Forelimb muscle (tissue), 1 donor: ENCODE data around the gene PSAPL1. TPM values are rescaled to one million over a fixed set of nuclear protein-coding genes. Genes with fewer than 3 reads are reported as not detected.

Experiments used
- DNase-seq: peaks from one replicate; pipeline ENCODE4 v3.0.0-alpha.2; 2013; ENCODE audit warnings: low read depth
- polyA plus RNA-seq: library from polyadenylated mRNA; unstranded; fragments of 120-200 nt; gene quantifications from one replicate; pipeline ENCODE4 v1.2.1, GENCODE V29; 2013; ENCODE audit not compliant: insufficient read length

The PSAPL1 gene
- polyA plus RNA-seq, 1 donor: not detected

DNA sequence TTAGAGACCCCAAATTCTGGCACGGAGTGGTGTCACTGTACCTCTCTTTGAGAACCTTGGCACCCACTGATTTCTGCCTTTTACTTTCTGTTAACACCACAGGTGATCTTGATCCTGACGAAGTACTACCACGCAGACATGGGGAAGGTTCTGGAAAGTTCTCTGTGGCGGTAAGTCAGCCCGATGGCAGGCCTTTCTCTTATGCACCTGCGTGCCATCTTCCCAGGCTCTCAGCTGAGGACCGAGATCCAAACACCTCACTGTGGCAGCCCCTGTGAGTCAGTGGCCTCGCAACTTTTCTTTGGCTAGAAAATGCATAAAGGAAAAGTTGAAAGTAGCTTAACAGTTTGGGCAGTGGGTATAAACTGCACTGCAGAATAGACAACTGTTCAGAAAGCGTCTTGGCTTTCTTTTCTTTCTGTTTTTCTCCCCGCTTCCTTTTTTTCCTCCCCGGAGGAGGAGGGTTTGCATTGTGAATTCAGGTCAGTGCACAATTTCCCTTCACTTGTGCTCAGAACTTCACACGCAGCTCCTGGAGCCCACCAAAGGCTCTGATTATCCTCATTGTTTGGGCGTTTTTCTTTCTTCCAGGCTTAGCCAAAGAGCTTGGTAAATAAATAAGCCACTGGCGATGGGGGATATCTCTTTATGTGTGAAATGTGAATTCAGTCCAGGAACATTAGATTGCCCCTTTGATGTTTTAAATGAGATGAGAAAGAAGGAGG is 38.4 kb downstream of the PSAPL1 start:
- no peak for DNase-seq

DNA sequence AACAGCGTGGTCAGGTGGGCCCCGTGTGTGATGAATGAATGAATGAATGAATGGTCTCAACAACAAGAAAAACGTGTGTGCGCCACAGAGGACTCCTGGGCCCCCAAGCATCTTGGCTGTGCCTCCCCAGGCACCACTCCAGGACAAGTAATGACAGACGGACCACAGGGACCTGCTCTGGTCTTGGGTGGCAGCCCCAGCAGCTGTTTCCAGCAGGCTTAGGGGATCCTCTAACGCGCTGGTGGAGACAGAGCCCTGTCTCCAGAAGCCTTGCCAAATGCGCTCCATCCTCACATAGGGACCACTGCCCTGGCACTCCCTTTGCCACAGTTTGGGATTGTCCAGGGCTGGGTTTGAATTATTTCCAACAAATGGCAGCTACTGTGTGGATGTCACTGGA is 39.1 kb downstream of the PSAPL1 start:
- DNase-seq: no peak

DNA sequence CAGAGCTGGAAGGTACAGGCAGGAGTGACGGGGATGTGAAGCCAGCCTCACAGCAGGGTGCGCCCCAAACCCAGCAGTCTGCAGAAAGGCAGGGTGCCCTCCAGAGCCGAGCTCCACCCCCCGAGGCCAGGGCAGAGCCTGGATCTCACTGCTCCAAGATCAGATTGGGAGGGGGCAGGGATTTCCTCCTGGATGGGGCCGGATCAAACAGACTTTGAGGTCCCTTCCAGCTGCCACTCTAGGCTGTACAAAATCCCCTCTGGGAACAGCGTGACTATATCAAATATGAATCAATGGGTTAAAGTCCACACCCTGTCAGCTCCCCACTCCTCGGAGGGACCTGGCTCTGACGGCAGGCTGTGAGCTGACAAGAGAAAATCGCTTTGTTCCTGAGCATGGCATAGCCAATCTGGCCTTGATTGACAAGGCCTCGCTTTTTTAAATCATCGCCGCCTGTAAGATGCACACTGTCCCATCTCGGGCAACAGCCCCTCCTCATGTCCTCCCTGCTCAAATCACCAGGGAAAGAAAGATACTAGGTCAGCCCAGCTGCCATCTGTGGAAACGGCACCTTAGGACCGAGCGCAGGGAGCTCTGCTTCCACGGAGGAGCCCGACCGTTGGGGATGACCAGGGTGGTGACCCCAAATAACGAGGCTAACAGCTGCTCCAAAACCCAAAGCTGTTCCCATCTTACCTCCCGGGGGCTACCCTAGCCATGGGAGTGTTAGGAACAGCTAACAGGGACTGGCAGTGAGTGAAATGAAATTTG is 39.9 kb downstream of the PSAPL1 start:
- no peak for DNase-seq

DNA sequence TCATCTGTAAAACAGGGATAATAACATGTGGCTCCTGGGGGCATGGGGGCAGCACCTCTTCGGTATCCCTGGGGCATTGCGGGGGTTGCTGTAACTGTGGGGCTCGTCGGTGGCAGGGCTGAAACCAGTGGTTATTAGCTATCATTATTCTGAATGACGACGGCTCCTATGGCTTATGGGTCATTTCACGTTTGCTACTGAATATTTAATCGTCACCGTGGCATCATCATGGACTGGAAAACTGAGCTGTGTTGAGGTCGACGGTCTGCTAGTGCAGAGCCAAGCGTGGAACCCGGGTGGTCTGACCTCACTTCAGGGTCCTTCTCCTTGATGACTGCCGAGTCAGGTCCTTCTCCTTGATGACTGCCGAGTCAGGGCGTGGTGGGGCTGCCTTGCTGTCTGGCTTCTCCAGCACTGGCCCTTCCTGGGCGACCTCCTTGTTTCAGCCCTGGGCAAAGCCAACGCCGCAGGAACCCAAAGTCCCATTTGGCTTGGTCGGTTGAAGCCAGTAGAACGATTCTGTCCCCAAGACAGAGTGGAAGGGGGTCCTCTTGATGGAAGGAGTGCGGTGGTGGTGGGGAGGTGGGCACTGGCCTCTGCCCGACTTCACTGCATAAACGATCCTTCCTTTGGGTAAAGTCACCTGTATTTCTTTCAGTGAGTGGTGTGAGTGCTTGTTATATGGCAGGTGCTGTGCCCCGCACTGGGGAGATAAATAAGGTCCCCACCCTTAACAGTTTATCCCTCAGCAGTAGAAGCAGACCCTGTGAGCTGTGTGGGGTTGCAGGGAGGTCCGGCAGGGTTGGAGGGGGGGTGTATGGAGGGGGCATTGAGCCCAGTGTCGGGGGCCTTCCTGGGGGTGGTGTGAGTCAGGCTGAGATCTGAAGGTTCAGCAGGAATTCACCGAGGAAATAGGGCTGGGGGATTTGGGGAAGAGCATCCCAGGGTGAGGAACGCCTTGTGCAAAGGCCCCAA is 40.8 kb downstream of the PSAPL1 start:
- DNase-seq: no peak

DNA sequence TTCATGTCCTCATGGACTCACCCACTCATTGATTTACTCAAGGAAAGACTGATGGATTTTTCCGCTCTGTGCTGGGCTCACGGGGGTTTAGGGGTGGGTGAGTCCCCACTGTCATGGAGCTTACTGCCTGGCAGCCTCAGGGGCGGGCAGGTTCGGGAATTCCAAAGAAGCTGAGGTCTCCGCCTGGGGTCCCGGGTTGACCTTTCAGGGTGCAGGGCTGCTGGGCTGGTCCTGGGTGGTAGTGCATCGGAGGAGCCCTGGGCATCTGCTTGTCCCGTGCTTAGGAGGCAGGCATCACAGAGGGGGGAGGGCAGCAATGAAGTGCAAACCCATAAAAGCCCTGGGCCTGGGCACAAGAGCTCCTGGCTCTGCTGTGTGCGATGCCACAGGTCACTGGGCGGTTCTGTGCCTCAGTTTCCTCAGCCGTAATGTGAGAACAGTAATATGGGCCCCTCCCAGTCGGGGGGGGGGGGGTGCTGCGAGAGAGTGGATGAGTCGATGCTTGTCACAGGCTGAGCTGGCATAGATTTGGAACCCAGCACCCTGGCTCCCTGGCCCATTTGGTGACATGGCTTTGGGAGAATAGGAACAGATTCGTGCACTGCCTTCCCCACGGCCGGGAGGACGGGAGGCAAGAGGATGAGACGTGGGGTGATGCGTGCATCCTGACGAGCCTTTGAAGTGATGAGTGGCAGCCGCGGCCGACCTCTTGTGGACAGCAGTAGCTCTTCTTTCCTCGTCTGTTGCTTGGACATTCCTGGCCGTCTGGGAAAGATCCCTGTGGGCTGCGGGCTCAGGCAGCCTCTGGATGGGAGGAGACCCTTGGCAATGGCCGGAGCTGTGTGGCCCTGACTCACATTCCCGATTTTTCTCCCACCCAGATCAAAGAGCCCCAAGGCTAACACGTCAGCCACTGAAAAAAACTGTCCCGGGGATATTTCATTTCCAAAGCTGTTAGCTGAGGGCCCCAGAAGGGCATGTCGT is 42.0 kb downstream of the PSAPL1 start:
- no peak for DNase-seq

DNA sequence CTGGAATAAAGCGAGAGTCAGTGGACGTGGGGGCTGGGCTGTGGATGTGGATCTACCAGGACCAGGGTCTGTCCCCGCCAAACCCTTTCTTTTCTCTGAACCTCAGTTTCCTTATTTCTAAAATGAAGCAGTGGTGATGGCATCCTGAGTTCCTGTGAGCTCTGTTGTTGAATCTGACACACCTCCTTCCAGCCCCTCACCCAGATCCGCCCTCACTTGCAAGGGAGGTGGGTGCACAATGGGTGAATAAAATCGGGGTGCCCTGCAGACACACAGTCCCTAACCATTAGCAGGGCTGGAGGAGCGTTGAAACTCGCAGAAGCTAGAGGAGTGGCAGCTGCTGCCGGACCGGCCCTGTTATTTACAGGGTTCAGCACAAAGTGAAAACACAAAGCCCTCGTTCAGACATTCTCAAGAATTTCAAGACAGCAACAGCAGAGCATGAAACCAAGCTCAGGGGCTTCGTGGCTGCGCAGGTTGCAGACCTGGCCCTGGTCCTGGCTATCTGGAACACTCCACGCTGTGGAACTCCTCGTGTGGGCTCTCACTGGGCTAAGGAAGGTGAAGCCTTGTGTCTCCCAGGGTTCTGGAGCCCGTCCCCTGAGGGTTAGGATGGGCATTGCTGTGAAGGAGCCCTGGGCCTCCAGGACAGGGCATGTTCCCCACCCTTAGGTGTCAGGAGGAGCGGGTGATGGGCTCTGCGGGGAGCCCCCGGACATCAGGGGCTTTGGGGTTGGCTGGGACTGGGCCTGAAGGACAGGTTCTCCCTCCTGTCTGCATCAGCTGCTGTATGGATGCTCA is 42.9 kb downstream of the PSAPL1 start:
- no peak for DNase-seq

DNA sequence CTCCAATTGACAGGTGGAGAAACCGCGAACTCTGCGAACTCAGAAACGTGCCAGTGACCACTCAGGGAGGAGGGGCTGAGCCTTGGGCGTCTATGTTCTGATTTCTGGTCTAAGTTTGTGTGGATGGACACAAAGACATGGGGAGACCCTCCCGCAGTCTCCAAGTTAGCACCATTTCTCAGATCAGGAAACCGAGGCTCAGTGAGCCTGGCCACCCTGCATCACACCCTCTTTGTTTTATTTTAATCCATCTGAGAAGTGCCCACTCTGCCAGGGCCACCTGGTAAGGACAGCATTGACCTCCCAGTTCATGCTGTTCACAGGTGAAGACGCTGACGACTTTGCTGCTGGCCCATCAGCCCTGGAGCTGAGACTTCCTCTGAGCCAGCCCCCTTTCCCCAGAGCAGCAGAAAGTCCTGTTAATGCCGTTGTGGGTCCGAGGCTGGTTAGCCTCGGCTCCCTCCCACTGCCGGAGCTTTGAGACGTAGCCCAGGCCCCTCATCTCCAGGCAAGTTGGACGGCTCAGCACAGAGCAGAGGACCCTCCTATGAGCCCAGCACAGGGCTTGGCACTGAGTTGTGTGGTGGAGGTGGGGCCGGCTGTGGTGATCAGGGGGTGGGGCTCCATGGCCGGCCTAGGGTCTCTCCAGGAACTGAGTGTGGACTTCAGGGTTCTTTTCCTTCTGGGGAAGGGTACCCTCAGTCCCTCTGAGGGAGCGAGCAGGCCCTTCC is 43.7 kb downstream of the PSAPL1 start:
- no peak for DNase-seq

DNA sequence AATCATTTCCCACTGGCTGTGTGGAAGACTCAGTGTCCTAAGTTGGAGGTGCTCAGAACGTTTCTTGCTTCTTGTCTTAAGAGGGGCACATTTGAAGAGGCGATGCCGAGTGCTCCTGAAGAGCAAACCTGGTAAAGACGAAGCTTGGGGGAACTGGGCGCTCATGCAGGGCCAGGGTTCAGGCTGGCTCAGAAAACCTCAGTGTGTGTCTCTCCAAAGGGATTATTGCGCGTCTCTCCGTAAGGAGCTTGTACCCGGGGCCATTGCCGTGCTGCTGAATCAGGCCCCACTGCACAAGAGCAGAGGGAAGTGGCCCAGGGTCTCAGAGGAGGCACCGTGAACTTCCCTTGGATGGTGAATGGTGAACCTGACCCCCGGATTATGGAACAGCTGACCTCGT is 44.4 kb downstream of the PSAPL1 start:
- DNase-seq: no peak

DNA sequence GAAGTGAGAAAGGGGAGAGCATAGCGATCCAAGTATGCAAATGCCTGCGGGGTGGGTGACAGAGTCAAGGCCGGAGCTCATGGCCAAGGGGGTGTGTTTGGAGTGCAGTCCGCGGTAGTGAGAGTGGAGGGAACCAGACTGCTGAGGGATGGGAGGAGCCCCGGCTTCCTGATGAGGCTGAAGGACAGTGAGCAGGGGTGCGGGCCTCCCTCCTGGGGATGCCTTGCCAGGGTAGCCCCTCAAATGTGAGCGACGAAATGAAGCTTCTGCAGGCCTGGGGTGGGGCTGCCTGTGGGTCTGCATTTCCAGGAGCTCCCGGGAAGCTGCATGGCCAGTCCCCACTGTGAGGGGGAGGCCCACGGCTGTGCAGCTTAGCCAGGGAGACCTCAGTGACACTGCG is 45.0 kb downstream of the PSAPL1 start:
- DNase-seq: no peak

DNA sequence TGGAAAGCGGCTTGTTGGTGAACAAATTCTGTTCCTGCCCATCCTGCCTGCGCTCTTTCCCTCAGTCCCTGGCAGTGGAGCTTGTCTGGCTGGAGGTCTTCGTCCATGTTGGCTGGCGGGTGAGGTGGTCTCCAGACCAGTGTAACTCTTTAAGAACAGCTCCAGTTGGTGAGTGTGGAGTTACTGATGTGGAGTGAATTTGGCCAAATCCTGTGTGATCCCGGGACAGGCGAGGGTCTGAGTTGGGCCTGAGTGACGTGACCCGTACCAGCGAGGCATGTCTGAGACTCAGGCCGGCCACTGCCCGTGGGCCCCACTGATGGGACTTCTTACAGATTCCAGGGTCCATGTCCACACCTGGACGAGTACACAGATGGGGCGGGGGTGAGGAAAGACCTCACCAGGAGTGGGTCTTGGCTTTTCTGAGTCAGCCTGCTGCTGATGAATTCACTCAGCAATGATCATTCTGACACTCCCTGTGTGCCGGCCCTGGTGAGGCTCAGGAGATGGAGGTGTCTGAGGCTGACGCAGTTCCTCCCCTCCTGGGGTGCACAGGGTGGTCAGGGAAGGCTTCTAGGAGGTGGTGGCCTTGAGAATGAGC is 45.5 kb downstream of the PSAPL1 start:
- no peak for DNase-seq

DNA sequence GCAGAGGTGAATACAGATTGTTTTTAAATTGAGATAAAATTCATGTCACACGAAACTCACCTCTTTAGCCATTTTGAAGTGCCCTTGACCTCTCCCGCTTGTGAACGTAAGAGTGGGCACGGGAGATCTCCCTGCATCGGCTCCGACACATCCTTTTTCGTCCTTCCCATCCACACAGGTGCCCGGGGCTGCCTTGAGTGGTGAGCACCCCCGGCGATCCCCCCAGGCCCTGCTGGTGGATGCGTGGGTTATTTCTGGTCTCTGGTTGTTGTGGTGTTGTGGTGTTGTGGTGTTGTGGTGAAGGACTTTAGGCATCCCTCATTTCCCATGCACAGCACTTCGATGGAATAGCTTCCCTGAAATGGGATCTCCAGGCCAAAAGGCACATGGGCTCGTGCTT is 46.1 kb downstream of the PSAPL1 start:
- no peak for DNase-seq

DNA sequence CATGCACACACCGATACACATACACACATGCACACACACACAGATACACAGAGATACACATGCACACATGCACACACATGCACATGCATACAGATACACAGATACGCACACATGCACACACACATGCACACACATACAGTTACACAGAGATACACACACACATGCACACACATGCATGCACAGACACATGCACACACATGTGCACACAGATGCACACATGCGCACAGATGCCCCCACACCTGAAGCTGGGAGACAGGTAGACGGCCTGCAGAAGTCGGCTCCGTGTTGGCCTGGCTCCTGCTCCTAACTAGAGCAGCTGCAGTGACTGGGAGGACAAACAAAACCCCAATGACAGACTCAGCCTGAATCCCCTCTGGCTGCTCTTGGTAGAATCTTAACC is 46.8 kb downstream of the PSAPL1 start:
- DNase-seq: no peak

DNA sequence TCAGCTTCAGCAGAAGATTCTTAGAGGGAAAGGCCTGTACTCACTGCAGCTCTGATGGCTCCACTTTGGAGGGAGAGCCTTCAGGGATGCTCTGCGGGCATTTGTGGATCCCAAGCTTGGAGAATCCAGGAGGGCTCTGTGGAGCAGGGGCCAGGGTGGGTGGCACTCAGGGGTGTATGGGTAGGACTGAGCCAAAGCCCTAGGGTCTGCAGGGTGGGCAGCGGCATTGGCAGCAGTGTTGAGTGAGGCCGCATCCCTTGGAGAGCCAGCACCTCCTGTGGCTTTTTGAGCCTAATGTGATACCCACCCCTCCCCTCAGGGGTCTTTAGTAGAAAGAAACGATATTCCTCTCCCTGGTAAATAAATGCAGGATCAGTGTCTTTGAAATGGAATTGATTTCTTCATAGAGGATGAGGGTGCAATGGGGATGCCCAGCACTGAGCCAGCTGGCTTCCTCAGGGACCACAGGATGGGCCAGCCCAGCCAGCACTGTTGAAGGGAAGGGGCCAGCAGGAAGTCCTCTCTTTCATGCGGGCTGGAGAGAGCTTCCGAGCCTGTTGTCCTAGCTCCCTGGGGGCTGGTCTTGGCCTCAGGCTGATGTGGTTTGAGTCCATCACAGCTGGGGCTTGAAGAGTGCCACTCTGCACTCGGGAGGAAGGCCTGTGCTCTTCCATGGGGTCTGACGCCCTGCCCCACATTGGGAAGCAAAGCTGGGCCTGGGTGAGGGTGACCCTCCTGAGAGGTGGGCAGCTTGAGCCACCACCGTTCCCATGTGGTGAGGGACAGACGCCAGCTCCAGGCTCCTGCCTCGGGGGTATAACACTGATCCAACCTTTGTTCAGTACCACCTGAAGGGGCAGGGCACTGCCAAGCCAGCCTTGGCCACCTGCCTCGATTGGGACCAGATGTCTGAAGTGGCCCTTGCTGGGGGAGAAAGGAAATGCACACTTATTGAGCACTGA is 49.5 kb downstream of the PSAPL1 start:
- DNase-seq: no peak

DNA sequence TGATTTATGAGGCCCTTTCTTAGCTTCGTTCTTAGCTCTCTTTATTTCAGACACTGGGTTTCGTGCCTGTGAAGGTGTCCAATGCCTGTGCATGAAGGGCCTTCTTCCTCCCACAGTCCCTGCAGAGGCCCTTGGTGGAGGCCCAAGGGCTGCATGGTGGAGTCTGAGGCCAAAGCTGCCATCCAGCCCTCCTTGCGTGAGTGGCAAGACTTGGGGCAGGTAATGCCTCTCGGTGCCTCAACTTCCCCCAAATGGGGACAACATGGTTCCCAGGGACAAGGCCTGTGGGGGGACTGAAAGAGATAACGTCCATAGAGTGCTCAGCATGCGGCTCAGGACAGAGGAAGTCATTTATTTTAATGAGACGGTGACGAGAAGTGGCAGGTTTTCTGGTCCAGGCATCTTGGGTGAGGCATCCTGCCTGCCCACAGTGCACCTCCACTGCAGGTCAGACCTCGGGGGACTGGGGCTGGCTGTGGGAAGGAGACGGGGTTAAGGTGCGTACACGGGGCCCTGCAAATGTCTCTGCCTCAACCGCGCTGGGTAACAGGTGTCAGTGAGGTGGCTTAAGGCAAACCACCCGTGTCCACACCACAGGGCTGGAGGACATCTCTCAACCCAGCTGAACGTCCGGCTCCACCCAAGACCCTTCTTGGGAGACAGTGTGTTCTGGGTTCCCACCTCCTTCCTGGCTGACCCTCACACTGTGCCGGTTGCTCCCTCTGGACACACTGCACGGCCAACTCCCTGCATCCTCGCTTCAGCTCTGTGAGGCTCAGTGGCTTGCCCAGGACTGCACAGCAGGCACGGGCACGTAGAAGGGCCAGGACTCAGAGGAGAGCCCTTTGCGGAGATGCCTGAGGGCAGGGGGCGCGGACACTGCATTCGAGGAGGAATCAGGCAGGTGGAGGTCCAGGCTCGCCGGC is 50.5 kb downstream of the PSAPL1 start:
- DNase-seq: no peak

DNA sequence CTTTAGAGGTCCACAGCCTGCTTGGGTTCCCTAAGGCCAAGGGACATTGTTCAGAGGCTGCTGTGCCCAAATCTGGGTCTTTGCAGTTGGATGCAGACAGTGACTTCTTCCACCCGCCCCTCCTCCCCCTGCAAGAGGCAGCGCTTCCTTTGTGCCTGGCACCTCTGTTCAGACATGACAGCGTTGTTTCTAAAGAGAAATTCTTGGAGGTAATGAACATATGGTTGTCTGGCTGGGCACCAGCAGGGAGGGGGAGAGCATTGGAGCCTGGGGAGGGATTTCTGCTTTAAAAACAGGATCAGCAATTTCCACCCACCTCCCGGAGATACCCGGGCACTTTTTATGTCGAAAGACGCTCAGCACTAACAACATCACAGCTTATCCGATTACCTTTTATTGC is 51.5 kb downstream of the PSAPL1 start:
- no peak for DNase-seq

DNA sequence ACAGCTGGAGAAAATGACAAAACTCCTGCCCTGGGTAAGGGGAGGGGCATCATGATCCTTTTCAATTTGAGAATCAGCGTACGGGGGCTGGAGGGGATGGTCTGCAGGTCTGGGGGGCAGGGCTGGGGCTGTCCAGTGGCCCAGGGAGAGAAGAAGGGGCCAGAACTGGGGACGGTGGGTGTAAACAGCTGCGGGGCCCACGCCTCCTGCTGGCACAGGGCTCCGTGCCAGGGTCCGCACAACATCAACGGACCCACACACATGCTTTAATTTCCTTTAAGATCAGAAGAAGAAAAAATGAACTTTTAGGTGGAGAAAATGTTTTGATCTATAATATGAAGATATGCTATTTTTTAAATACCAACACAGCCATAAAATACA is 52.1 kb downstream of the PSAPL1 start:
- DNase-seq: no peak
